ENCODE results near the gene CCR1. TPM values are rescaled to one million over a fixed set of nuclear protein-coding genes. Genes with fewer than 3 reads are reported as not detected.

Gene CCR1
- total RNA-seq, 1 experiment from 2014 or later, result 0.10 TPM

DNA sequence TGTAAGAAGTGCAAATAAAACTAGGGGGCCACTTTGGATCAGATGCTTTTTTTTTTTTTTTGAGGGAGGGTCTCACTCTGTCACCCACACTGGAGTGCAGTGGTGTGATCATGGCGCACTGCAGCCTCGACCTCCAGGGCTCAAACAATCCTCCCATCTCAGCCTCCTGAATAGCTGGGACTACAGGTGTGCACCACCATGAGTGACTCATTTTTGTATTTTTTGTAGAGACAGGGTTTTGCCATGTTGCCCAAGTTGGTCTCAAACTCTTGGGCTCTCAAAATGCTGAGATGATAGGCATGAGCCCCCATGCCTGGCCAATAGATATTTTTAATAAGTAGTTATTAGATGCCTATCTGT lies 20.8 kb downstream of the CCR1 start:
- Histone ChIP-seq H2AFZ (ENCODE audit: low read depth, low read length, poor library complexity, severe bottlenecking) (no peak overlapping the region), H3K27ac (ENCODE audit: low read depth, low read length) (no peak overlapping the region), H3K9me3 (ENCODE audit: control insufficient read depth in 1 of 2, insufficient read depth in 1 of 2, low read depth in 1 of 2, low read length in 2 of 2) (no peaks in the 10 kb centered on the region), H3K27me3 (ENCODE audit: insufficient read depth, low read length) (no peaks in the 10 kb centered on the region), H3K4me1 (ENCODE audit: control insufficient read depth in 1 of 2, insufficient read depth in 2 of 2, low read length in 2 of 2) (peaks cover 0 to 24% of the 10 kb centered on the region in 2 experiments; a peak in 2 of 4 replicates), H3K79me2 (ENCODE audit: insufficient read depth, low read length) (no peaks in the 10 kb centered on the region), H3K36me3 (ENCODE audit: control insufficient read depth in 1 of 2, insufficient read depth in 2 of 2, low read length in 2 of 2) (no peaks in the 10 kb centered on the region), H3K4me2 (ENCODE audit: low read length) (no peak overlapping the region), H3K4me3 (replicated peaks in 1 of 2; ENCODE audit: low read depth in 1 of 2, low read length in 2 of 2) (no peak overlapping the region), H4K20me1 (ENCODE audit: insufficient read depth) (no peaks in the 10 kb centered on the region), H3K9ac (ENCODE audit: low read length) (no peak overlapping the region), H3K9me2 (ENCODE audit: insufficient read depth) (no peaks in the 10 kb centered on the region)
- intact Hi-C loops (cut with micrococcal nuclease), result no loop called here
- RAD21 ChIA-PET (ENCODE audit: low non-redundant PET in 1 of 2, low total read pairs in 2 of 2, uncharacterized antibody in 2 of 2, unreplicated experiment in 2 of 2), result no interaction called here
- POLR2A ChIA-PET, result no interaction called here
- DNase-seq (ENCODE audit: low read depth, low spot score) (no peak), ATAC-seq (no peak)
- TF ChIP-seq EZH2phosphoT487 (IDR thresholded peaks at IDR 0.05; ENCODE audit: borderline replicate concordance) (no peak), POLR2AphosphoS5 (IDR thresholded peaks at IDR 0.05; ENCODE audit: low read depth, low read length) (no peak), SP1 (IDR thresholded peaks at IDR 0.05; ENCODE audit: low read depth) (no peak)
- TF ChIP-seq, protein P1, sequence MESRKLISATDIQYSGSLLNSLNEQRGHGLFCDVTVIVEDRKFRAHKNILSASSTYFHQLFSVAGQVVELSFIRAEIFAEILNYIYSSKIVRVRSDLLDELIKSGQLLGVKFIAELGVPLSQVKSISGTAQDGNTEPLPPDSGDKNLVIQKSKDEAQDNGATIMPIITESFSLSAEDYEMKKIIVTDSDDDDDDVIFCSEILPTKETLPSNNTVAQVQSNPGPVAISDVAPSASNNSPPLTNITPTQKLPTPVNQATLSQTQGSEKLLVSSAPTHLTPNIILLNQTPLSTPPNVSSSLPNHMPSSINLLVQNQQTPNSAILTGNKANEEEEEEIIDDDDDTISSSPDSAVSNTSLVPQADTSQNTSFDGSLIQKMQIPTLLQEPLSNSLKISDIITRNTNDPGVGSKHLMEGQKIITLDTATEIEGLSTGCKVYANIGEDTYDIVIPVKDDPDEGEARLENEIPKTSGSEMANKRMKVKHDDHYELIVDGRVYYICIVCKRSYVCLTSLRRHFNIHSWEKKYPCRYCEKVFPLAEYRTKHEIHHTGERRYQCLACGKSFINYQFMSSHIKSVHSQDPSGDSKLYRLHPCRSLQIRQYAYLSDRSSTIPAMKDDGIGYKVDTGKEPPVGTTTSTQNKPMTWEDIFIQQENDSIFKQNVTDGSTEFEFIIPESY (IDR thresholded peaks at IDR 0.05; ENCODE audit: extremely low read depth, insufficient replicate concordance, low read length), result no peak
- CTCF ChIA-PET, result no interaction called here
- no TSS peak for BruUV-seq (replicated peaks)

DNA sequence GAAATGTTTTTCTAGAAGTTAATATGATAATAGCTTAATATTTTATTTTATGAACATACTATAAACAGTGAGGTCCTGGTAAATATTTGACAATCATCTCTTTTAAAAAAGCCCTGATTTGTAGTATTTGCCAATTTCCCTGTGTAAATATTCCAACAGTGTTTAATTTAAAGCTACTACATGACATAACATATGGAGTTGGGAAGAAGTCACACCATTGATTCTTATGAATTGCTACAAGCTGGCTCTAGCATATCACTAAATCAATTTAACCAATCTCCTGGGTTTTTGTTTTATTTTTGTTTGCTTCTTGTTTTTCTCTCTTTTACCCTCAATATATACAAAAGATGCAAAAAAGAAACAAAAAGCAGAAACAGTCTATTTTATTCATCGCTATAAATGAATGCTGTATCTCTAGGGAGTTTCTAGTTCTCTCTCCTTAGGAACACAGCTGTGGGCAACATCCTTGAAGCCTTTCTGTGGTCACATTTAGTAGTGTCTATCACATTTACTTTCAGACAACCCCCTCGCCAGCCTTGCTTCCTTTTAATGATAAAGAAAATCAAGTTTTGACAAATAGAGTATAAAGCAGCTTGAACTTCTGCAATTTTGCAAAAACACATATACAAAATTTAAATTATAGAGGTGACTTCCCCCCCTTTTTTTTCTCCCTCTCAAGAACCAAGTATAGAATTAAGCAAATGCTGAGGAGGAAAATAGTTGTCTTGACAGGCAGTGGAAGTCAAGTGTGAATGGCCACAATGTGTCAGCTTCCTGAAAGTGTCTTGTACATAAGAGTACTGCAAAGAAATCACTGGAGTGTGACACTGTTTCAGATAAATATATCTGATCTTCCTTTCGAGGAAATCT lies 21.4 kb downstream of the CCR1 start:
- no peaks in the 10 kb centered on the region for H3K9me2 ChIP-seq (ENCODE audit: insufficient read depth)
- TF ChIP-seq SIN3A (IDR thresholded peaks at IDR 0.05; ENCODE audit: low read depth), result no peak
- TF ChIP-seq, protein P1 (IDR thresholded peaks at IDR 0.05; ENCODE audit: extremely low read depth, insufficient replicate concordance, low read length), result no peak
- no peak for TF ChIP-seq EGR1 (IDR thresholded peaks at IDR 0.05; ENCODE audit: low read depth)
- no peak for TF ChIP-seq FOSL1 (IDR thresholded peaks at IDR 0.05; ENCODE audit: low read depth)
- no peak for TF ChIP-seq JUND (IDR thresholded peaks at IDR 0.05)
- TF ChIP-seq EZH2 (IDR thresholded peaks at IDR 0.05), result no peak
- no peak for TF ChIP-seq YY1 (IDR thresholded peaks at IDR 0.05; ENCODE audit: extremely low read depth, insufficient replicate concordance, low read depth, low read length)
- TF ChIP-seq RAD21 (IDR thresholded peaks at IDR 0.05; ENCODE audit: low read depth), result no peak
- TF ChIP-seq POLR2AphosphoS5 (IDR thresholded peaks at IDR 0.05; ENCODE audit: low read depth, low read length), result no peak
- TF ChIP-seq CBX3 (IDR thresholded peaks at IDR 0.05; ENCODE audit: low read depth), result no peak
- TF ChIP-seq, protein P2, sequence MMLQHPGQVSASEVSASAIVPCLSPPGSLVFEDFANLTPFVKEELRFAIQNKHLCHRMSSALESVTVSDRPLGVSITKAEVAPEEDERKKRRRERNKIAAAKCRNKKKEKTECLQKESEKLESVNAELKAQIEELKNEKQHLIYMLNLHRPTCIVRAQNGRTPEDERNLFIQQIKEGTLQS (IDR thresholded peaks at IDR 0.05), result no peak
- H3K4me3 ChIP-seq (replicated peaks in 1 of 2; ENCODE audit: low read depth in 1 of 2, low read length in 2 of 2), result no peak overlapping the region
- H2AFZ ChIP-seq (ENCODE audit: low read depth, low read length, poor library complexity, severe bottlenecking), result no peak overlapping the region
- H4K20me1 ChIP-seq (ENCODE audit: insufficient read depth), result no peaks in the 10 kb centered on the region
- ChIA-PET RAD21 (ENCODE audit: low non-redundant PET in 1 of 2, low total read pairs in 2 of 2, uncharacterized antibody in 2 of 2, unreplicated experiment in 2 of 2) (no interaction called here), CTCF (no interaction called here), POLR2A (no interaction called here)
- H3K9me3 ChIP-seq (ENCODE audit: control insufficient read depth in 1 of 2, insufficient read depth in 1 of 2, low read depth in 1 of 2, low read length in 2 of 2), result no peaks in the 10 kb centered on the region
- H3K4me2 ChIP-seq (ENCODE audit: low read length), result no peak overlapping the region
- peaks cover 0 to 24% of the 10 kb centered on the region in 2 experiments; a peak in 2 of 4 replicates for H3K4me1 ChIP-seq (ENCODE audit: control insufficient read depth in 1 of 2, insufficient read depth in 2 of 2, low read length in 2 of 2)
- no peaks in the 10 kb centered on the region for H3K27me3 ChIP-seq (ENCODE audit: insufficient read depth, low read length)
- H3K27ac ChIP-seq (ENCODE audit: low read depth, low read length), result no peak overlapping the region
- H3K79me2 ChIP-seq (ENCODE audit: insufficient read depth, low read length), result no peaks in the 10 kb centered on the region
- DNase-seq (ENCODE audit: low read depth, low spot score) (no peak), ATAC-seq (no peak)
- no peak overlapping the region for H3K9ac ChIP-seq (ENCODE audit: low read length)
- H3K36me3 ChIP-seq (ENCODE audit: control insufficient read depth in 1 of 2, insufficient read depth in 2 of 2, low read length in 2 of 2), result no peaks in the 10 kb centered on the region
- no TSS peak for BruUV-seq (replicated peaks)
- intact Hi-C loops (cut with micrococcal nuclease), result no loop called here

Measured in HCT116 (cell line).